ELR (cell line): ENCODE data around the gene AOX1.
A peak's percentile ranks its signal among the peaks of the same experiment; 100 is the strongest.
"Not testable (repeated sequence)": the region's sequence is repeated elsewhere in the genome, so short reads cannot be mapped to it uniquely, and the experiment has no call there.

ENCODE experiments used
- DNase-seq: peaks from one replicate; pipeline ENCODE4 v3.0.0-alpha.2; 2015; ENCODE audit warnings: low read depth

The AOX1 gene

GRCh38 chr2:200702646-200703118 is 116.9 kb downstream of the AOX1 start:
- DNase-seq, result no peak

- DNase-seq, result peak; percentile 81
These were observed 117.5 kb downstream of the AOX1 start for GRCh38 chr2:200703127-200703925.

DNA sequence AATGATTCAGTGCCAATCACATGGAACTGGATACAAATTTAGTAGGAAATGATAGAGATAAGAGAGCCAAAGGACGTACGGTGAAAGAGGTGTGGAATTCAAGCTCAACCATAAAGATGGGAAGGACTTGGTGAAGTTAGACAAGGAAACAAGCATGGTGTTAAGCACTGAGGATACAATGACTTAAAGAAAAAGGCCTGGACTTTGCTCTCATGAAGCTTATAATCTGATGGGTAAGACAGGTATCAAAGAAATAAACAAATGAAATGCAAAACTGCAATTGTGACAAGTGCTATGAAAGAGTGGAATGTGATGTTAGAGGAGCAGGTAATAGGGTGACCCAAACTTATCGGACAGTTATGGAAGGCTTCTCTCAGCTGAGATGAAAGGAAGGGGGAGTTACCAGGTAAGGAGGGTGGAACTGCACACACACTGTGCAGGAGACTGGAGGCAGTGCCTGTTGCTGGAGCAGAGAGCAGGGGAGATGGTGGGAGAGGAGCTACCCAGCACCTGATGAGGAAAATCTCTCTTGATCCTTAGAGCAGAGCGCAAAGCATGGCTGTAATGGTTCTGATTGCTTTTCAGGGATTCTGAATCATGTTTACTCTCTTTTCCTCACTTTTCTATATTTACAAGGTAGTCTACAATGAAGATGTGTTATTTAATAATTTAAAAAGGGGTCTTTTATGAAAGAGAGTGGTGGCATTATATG is 118.3 kb downstream of the AOX1 start:
- no peak for DNase-seq

DNA sequence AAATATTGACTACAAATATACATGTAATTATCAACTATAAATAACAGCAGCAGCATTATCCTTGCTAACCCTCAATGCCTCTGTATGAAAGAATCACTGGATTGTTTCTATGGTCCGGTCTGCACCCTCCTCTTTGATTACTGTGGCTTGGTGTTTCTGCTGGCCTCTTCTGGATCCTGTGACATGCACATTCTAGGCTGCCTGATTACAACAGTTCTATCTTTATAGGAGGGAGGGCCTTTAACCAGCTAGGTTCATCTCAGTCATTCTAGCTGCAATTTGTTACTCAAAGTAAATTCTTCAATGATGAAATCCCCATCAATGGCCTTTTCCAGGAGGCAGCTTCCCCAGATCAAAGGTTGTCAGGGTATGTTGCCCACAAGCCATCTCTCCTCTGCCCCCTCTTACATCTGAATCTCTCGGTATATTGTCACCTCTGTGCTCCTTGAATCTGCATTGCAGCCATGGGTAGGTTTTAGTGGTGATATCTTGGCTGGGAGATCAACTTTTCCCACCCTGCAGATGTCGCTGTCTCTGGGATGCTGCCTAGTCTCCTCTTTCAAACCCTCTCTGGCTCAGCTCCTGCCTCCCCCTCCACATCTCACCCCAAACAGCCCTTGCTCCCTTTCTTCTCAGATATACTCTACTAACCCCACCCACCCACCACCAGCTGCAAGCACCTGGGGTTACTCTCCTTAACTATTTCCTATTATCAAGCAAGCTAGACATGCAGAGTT is 119.7 kb downstream of the AOX1 start:
- peak; percentile 57 for DNase-seq

DNA sequence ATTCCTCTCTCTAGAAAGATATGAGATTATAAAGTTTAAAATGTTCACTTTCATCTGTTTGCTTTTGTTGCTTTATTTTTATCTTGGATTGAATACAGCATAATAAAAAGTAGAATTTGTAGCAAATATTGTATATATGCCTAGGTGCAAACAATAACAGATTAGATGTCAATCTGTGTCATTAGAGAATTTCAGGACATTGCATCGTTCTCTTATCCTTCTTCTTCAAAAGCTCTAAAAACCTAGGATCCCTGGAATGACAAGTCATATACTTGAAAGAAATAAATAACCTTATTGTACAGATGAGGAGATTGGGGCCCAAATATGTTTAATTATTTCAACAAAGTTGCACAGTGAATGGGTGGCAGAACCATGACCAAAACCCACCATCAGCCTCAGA is 123.1 kb downstream of the AOX1 start:
- DNase-seq, result no peak

GRCh38 chr2:200713003-200713703 is 127.3 kb downstream of the AOX1 start:
- peak; percentile 98 for DNase-seq

DNA sequence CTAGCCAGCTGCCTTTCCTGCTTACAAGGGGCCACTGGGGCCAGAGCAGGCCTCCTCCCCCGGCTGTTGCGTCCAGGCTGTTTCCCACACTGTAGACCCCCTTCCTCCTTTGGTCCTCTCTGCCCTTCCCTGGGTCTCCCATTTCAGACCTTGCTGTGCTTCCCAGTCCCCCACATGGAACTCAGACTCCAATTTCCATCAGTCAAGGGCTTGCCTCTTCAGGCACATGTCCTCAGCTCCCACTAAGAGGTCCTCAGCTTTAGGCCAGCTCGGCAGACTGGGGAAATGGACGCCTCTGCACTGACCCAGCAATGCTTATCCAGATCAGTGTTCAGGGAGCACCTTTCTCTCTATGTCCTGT is 127.9 kb downstream of the AOX1 start:
- DNase-seq, result no peak

- DNase-seq, result not testable (repeated sequence)
These were observed 129.2 kb downstream of the AOX1 start for GRCh38 chr2:200715014-200715413.

- no peak for DNase-seq
These were observed 130.6 kb downstream of the AOX1 start for GRCh38 chr2:200716386-200716785.
